IMR-90 (cell line): ENCODE measurements around the gene CEP72. TPM values are rescaled to one million over a fixed set of nuclear protein-coding genes. Genes with fewer than 3 reads are reported as not detected.
"Not testable (repeated sequence)": the region's sequence is repeated elsewhere in the genome, so short reads cannot be mapped to it uniquely, and the experiment has no call there.

Source experiments
- ATAC-seq: fragments of 200-7000 bp; cut with Tn5 transposase; 2 replicates; pipeline ENCODE4 v1.9.1; 2020; ENCODE audit warnings: low read depth, mild to moderate bottlenecking, moderate library complexity
- BruUV-seq: library from RNA; stranded (reverse); fragments of 400-500 nt; replicated peaks from 2 replicates; lab custom pipeline; 2021; lab: Mats Ljungman, UMichigan
- CTCF ChIA-PET: fragments of 300-600 bp; formaldehyde crosslinking; extraction: SDS; loops from one replicate; lab custom pipeline; 2021; ENCODE audit warnings: antibody characterized with exemption; lab: Yijun Ruan, JAX
- POLR2A ChIA-PET: fragments of 300-600 bp; sonication (Branson Sonifier 250); formaldehyde crosslinking; loops from one replicate; lab custom pipeline; 2022; ENCODE audit warnings: antibody characterized with exemption; ENCODE audit not compliant: unreplicated experiment; lab: Charles Lee
- DNase-seq: peaks from one replicate; pipeline ENCODE4 v3.0.0; 2013
- H2AFZ ChIP-seq: replicated peaks from 2 replicates; pipeline ENCODE3; 2013; ENCODE audit warnings: low read length, mild to moderate bottlenecking; ENCODE audit not compliant: poor library complexity
- H2AK5ac ChIP-seq: 2 replicates; pipeline ENCODE4 v1.6.1; 2013; ENCODE audit warnings: low read depth, low read length, inconsistent platforms
- H2AK9ac ChIP-seq: replicated peaks from 2 replicates; pipeline ENCODE3; 2013; ENCODE audit warnings: mild to moderate bottlenecking, low read depth, low read length, moderate library complexity; ENCODE audit not compliant: poor library complexity
- H2BK120ac ChIP-seq: 2 replicates; pipeline ENCODE4 v1.6.1; 2013; ENCODE audit warnings: low read depth, low read length, inconsistent platforms
- H2BK15ac ChIP-seq: 3 replicates; pipeline ENCODE4 v1.6.1; 2013; ENCODE audit warnings: low read depth, low read length, inconsistent platforms
- H2BK20ac ChIP-seq: 2 replicates; pipeline ENCODE4 v1.6.1; 2013; ENCODE audit warnings: low read depth, mild to moderate bottlenecking, inconsistent platforms, low read length, moderate library complexity
- H2BK5ac ChIP-seq: 2 replicates; pipeline ENCODE4 v1.6.1; 2013; ENCODE audit warnings: mild to moderate bottlenecking, low read depth, low read length, inconsistent platforms; ENCODE audit not compliant: poor library complexity, severe bottlenecking
- H3K14ac ChIP-seq: replicated peaks from 2 replicates; pipeline ENCODE4 v1.6.1; 2013; ENCODE audit warnings: low read depth, low read length, inconsistent platforms
- H3K18ac ChIP-seq: 2 replicates; pipeline ENCODE4 v1.6.1; 2013; ENCODE audit warnings: low read depth, low read length, control low read depth
- H3K23ac ChIP-seq: 2 replicates; pipeline ENCODE4 v1.6.1; 2013; ENCODE audit warnings: low read depth, low read length, inconsistent platforms
- H3K27ac ChIP-seq: 2 replicates; pipeline ENCODE4 v1.5.1; 2013; ENCODE audit warnings: mild to moderate bottlenecking, control low read depth, low read length; ENCODE audit not compliant: insufficient read depth
- H3K27me3 ChIP-seq: 2 replicates; pipeline ENCODE4 v1.6.1; 2013; ENCODE audit warnings: low read length; ENCODE audit not compliant: control insufficient read depth, insufficient read depth
- H3K36me3 ChIP-seq: 2 replicates; pipeline ENCODE4 v1.6.1; 2013; ENCODE audit warnings: low read length, mixed read lengths; ENCODE audit not compliant: control insufficient read depth, insufficient read depth
- H3K4ac ChIP-seq: 2 replicates; pipeline ENCODE4 v1.6.1; 2013; ENCODE audit warnings: low read depth, low read length, inconsistent platforms
- H3K4me1 ChIP-seq: 2 replicates; pipeline ENCODE4 v1.6.1; 2013; ENCODE audit warnings: low read length, mixed read lengths; ENCODE audit not compliant: control insufficient read depth, insufficient read depth
- H3K4me2 ChIP-seq: 2 replicates; pipeline ENCODE4 v1.6.1; 2013; ENCODE audit warnings: low read depth, mild to moderate bottlenecking, control low read depth, low read length, moderate library complexity
- H3K4me3 ChIP-seq: 2 replicates; pipeline ENCODE4 v1.5.1; 2013; ENCODE audit warnings: low read depth, mild to moderate bottlenecking, control low read depth, low read length, moderate library complexity; ENCODE audit not compliant: insufficient read depth
- H3K56ac ChIP-seq: 2 replicates; pipeline ENCODE4 v1.6.1; 2013; ENCODE audit warnings: low read length, inconsistent platforms; ENCODE audit not compliant: insufficient read depth; ENCODE audit errors: extremely low read depth
- H3K79me1 ChIP-seq, 2 experiments: 2 replicates each; pipeline ENCODE4 v1.6.1; 2013; ENCODE audit warnings: low read length in 2 of 2, inconsistent platforms in 1 of 2, low read depth in 1 of 2
- H3K9ac ChIP-seq: 2 replicates; pipeline ENCODE4 v1.6.1; 2013; ENCODE audit warnings: low read depth, low read length, control low read depth
- H3K9me1 ChIP-seq: 2 replicates; pipeline ENCODE4 v1.6.1; 2013; ENCODE audit warnings: low read length, inconsistent platforms; ENCODE audit not compliant: insufficient read depth
- H3K9me3 ChIP-seq: 2 replicates; pipeline ENCODE4 v1.6.1; 2013; ENCODE audit warnings: low read length; ENCODE audit not compliant: control insufficient read depth, insufficient read depth
- H4K20me1 ChIP-seq: 2 replicates; pipeline ENCODE4 v1.6.1; 2013; ENCODE audit warnings: low read length, inconsistent platforms; ENCODE audit not compliant: insufficient read depth
- H4K5ac ChIP-seq: 2 replicates; pipeline ENCODE4 v1.6.1; 2013; ENCODE audit warnings: mild to moderate bottlenecking, low read depth, low read length, control low read depth
- H4K8ac ChIP-seq, 2 experiments: 2 replicates each; pipeline ENCODE4 v1.6.1; 2013; ENCODE audit warnings: low read depth in 2 of 2, low read length in 2 of 2, control low read depth in 1 of 2, inconsistent platforms in 1 of 2
- H4K91ac ChIP-seq: 2 replicates; pipeline ENCODE4 v1.6.1; 2013; ENCODE audit warnings: low read depth, low read length, inconsistent platforms; ENCODE audit not compliant: insufficient read depth
- WGBS, 2 experiments: methylation state at CpG; one replicate each; pipeline versions ENCODE4 v1.1.5 to v1.1.7; 2013; ENCODE audit warnings: missing lambda C conversion rate in 2 of 2; ENCODE audit not compliant: insufficient read length in 1 of 2; ENCODE audit errors: extremely low coverage in 2 of 2; 5-methylcytosine and 5-hydroxymethylcytosine counted together
- dilution Hi-C: fragments of 300-500 bp; cut with HindIII; formaldehyde crosslinking; loops from one replicate; pipeline ENCODE4 v1.14.3; 2018; ENCODE audit warnings: low sequenced_read_pairs; ENCODE audit not compliant: unreplicated experiment
- in situ Hi-C: fragments of 300-500 bp; cut with MboI; formaldehyde crosslinking; loops from 3 replicates; pipeline ENCODE4 v1.14.3; 2019; ENCODE audit warnings: low sequenced_read_pairs, inconsistent platforms, mixed read lengths
- intact Hi-C: fragments of 100-400 bp; cut with micrococcal nuclease; formaldehyde crosslinking; loops from 2 replicates; pipeline ENCODE4 v1.10.0; 2022
- polyA plus RNA-seq, 3 experiments: library from polyadenylated mRNA; depleted of rRNA; stranded (reverse); fragments of >200 nt; gene quantifications; 2 replicates each; pipeline ENCODE4 v1.2.3, GENCODE V29; 2012; ENCODE audit warnings: low replicate concordance in 1 of 3
- total RNA-seq: library from RNA; depleted of rRNA; stranded (reverse); fragments of >200 nt; gene quantifications from 2 replicates; pipeline ENCODE4 v1.2.3, GENCODE V29; 2012

The CEP72 gene
- total and polyA plus RNA-seq, 2 of the 4 experiments (the other 2 are of a cell fraction): 2.9 to 4.3 TPM

- WGBS, 2 experiments: 3% methylated on average over 8 of the region's 41 CpGs; no CpG with 5 or more reads in 1 of the 2 experiments
- DNase-seq, H4K8ac ChIP-seq, H2BK20ac ChIP-seq, H2BK15ac ChIP-seq, H3K27me3 ChIP-seq, H3K4me3 ChIP-seq, H3K18ac ChIP-seq, H3K14ac ChIP-seq, H4K91ac ChIP-seq, H2BK120ac ChIP-seq, H2AK9ac ChIP-seq, dilution Hi-C loops, H2AFZ ChIP-seq, H3K9me3 ChIP-seq, POLR2A ChIA-PET, H3K23ac ChIP-seq, intact Hi-C loops, H3K4ac ChIP-seq, H4K20me1 ChIP-seq, H3K36me3 ChIP-seq, H3K27ac ChIP-seq, CTCF ChIA-PET, H3K9me1 ChIP-seq, H2BK5ac ChIP-seq, H3K9ac ChIP-seq, H2AK5ac ChIP-seq, H3K56ac ChIP-seq, in situ Hi-C loops, BruUV-seq, H4K5ac ChIP-seq, H3K4me1 ChIP-seq, H3K79me1 ChIP-seq, ATAC-seq: not testable (repeated sequence)
- H3K4me2 ChIP-seq: peak overlapping the region; percentile 50; the same call in 1 of the 2 replicates
These were observed 80.4 kb downstream of the CEP72 start for GRCh38 chr5:692529-693041.
